Measurements from ENCODE around the gene GLUD1.

GRCh38 chr10:87066865-87067264 is 27.8 kb downstream of the GLUD1 start:
- TF ChIP-seq RARB (CRISPR knock-in tag; IDR thresholded peaks at IDR 0.05) (no peak), GLIS3 (CRISPR knock-in tag; IDR thresholded peaks at IDR 0.05) (no peak)

Measured in SK-N-SH treated with all-trans-retinoic acid at 6 μM for 48 hours (cell line).